Activated B cell treated with CpG ODN at 0.5 μM for 24 hours (primary cell): ENCODE results near the gene YEATS2. TPM values are rescaled to one million over a fixed set of nuclear protein-coding genes. Genes with fewer than 3 reads are reported as not detected.

ENCODE experiments used
- ATAC-seq: fragments of 200-7000 bp; cut with Tn5 transposase; one replicate; pipeline ENCODE4 v1.10.0; 2021; ENCODE audit warnings: low read depth, mild to moderate bottlenecking, moderate library complexity
- CTCF ChIA-PET: fragments of 350-600 bp; sonication (Branson Sonifier 250); formaldehyde crosslinking; loops from one replicate; lab custom pipeline; 2021; ENCODE audit warnings: antibody characterized with exemption; lab: Charles Lee
- POLR2A ChIA-PET: fragments of 350-600 bp; sonication (Branson Sonifier 250); formaldehyde crosslinking; loops from one replicate; lab custom pipeline; 2021; ENCODE audit warnings: antibody characterized with exemption; lab: Charles Lee
- DNase-seq: peaks from one replicate; pipeline ENCODE4 v3.0.0; 2022
- H3K27ac Mint-ChIP-seq: one replicate; pipeline ENCODE4 v1.8.0; 2020; ENCODE audit warnings: mixed read lengths
- H3K27me3 Mint-ChIP-seq: one replicate; pipeline ENCODE4 v1.8.0; 2021; ENCODE audit warnings: mixed read lengths
- H3K36me3 Mint-ChIP-seq: one replicate; pipeline ENCODE4 v1.8.0; 2021; ENCODE audit warnings: low read depth, mixed read lengths
- H3K4me1 Mint-ChIP-seq: one replicate; pipeline ENCODE4 v1.8.0; 2021; ENCODE audit warnings: mixed read lengths
- H3K4me3 Mint-ChIP-seq: one replicate; pipeline ENCODE4 v1.8.0; 2020; ENCODE audit warnings: mild to moderate bottlenecking, mixed read lengths
- H3K9me3 Mint-ChIP-seq: one replicate; pipeline ENCODE4 v1.8.0; 2020; ENCODE audit warnings: mixed read lengths
- intact Hi-C: fragments of 100-400 bp; cut with micrococcal nuclease; formaldehyde crosslinking; loops from one replicate; pipeline ENCODE4 v1.15.1; 2024
- total RNA-seq: library from RNA; stranded (reverse); gene quantifications from 2 replicates; pipeline ENCODE4 v1.2.3, GENCODE V29; 2022
- TF ChIP-seq, protein P1 (sequence below): fragments of 200-600 bp; IDR thresholded peaks from one replicate; pipeline ENCODE4 v1.8.0; 2022; ENCODE audit warnings: antibody characterized with exemption, mild to moderate bottlenecking

YEATS2 gene
- total RNA-seq, 1 donor from 2014 or later: 26.2 TPM

- TF ChIP-seq, protein P1, sequence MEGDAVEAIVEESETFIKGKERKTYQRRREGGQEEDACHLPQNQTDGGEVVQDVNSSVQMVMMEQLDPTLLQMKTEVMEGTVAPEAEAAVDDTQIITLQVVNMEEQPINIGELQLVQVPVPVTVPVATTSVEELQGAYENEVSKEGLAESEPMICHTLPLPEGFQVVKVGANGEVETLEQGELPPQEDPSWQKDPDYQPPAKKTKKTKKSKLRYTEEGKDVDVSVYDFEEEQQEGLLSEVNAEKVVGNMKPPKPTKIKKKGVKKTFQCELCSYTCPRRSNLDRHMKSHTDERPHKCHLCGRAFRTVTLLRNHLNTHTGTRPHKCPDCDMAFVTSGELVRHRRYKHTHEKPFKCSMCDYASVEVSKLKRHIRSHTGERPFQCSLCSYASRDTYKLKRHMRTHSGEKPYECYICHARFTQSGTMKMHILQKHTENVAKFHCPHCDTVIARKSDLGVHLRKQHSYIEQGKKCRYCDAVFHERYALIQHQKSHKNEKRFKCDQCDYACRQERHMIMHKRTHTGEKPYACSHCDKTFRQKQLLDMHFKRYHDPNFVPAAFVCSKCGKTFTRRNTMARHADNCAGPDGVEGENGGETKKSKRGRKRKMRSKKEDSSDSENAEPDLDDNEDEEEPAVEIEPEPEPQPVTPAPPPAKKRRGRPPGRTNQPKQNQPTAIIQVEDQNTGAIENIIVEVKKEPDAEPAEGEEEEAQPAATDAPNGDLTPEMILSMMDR: no peak
- Mint-ChIP-seq H3K4me3 (no peak overlapping the region), H3K36me3 (peaks cover 63% of the 10 kb centered on the region), H3K27ac (no peak overlapping the region), H3K27me3 (no peaks in the 10 kb centered on the region), H3K9me3 (no peaks in the 10 kb centered on the region), H3K4me1 (no peaks in the 10 kb centered on the region)
- ChIA-PET CTCF (no interaction called here), POLR2A (no interaction called here)
- no peak for ATAC-seq
- intact Hi-C loops: no loop called here
- DNase-seq: no peak
These were observed 30.6 kb downstream of the YEATS2 start for GRCh38 chr3:183728204-183728603.

GRCh38 chr3:183730361-183730760, 32.8 kb downstream of the YEATS2 start:
- intact Hi-C loops: no loop called here
- Mint-ChIP-seq H3K4me1 (no peaks in the 10 kb centered on the region), H3K27me3 (no peaks in the 10 kb centered on the region), H3K4me3 (no peak overlapping the region), H3K27ac (no peak overlapping the region), H3K36me3 (peaks cover 75% of the 10 kb centered on the region), H3K9me3 (no peaks in the 10 kb centered on the region)
- ChIA-PET CTCF (no interaction called here), POLR2A (no interaction called here)
- ATAC-seq: no peak
- no peak for DNase-seq
- TF ChIP-seq, protein P1: no peak

DNA sequence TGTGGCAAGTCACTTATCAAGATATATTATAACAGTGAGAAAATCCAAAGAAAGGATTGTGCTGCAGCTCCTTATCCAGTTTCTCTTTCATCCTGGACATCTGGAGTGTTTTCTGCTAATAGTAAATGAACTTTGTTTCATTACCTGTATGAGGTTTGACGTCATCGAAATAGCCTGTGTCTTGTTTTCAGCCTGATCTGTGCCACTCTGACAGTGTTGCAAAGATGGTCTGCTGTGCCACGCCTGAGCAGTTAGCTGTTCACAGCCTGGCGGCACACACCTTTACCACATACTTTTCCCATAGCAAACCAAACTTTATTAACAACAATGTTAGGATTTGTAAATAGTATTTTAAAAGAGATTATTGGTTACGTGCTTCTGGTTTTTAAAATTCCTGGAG, 34.0 kb downstream of the YEATS2 start:
- ChIA-PET CTCF (no interaction called here), POLR2A (no interaction called here)
- H3K27me3 Mint-ChIP-seq: no peaks in the 10 kb centered on the region
- no peak overlapping the region for H3K4me3 Mint-ChIP-seq
- peaks cover 75% of the 10 kb centered on the region for H3K36me3 Mint-ChIP-seq
- DNase-seq: no peak
- no peak overlapping the region for H3K27ac Mint-ChIP-seq
- H3K4me1 Mint-ChIP-seq: no peaks in the 10 kb centered on the region
- TF ChIP-seq, protein P1: no peak
- intact Hi-C loops: no loop called here
- H3K9me3 Mint-ChIP-seq: no peaks in the 10 kb centered on the region
- no peak for ATAC-seq

DNA sequence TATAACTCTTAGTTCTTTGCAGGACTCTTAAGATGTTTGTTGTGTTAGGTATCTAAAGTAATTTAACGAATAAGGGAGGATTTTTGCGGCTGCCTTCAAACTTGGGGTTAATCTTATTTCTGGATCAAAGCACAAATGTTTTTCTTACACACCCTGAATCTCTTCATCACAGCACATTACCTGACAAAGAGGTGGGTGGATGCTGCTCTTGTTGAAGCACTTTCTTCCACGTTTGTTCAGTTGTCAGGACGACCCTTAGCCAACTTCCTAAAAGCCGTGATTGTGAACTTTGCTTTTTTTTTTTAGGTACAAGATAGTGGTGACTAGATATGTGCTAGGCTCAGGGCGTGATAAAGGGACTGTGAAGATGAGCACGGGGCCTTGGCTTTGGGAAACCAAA, 36.0 kb downstream of the YEATS2 start:
- POLR2A ChIA-PET: no interaction called here
- no peaks in the 10 kb centered on the region for H3K4me1 Mint-ChIP-seq
- H3K4me3 Mint-ChIP-seq: no peak overlapping the region
- CTCF ChIA-PET: interaction anchor here (1.1 kb wide), 1 partner anchor 254 kb away, joined by 3 read pairs; no protein-coding TSS in a partner anchor
- DNase-seq (no peak), ATAC-seq (no peak)
- H3K9me3 Mint-ChIP-seq: no peaks in the 10 kb centered on the region
- no peaks in the 10 kb centered on the region for H3K27me3 Mint-ChIP-seq
- no peak overlapping the region for H3K27ac Mint-ChIP-seq
- intact Hi-C loops: no loop called here
- TF ChIP-seq, protein P1: no peak
- H3K36me3 Mint-ChIP-seq: peaks cover 74% of the 10 kb centered on the region

DNA sequence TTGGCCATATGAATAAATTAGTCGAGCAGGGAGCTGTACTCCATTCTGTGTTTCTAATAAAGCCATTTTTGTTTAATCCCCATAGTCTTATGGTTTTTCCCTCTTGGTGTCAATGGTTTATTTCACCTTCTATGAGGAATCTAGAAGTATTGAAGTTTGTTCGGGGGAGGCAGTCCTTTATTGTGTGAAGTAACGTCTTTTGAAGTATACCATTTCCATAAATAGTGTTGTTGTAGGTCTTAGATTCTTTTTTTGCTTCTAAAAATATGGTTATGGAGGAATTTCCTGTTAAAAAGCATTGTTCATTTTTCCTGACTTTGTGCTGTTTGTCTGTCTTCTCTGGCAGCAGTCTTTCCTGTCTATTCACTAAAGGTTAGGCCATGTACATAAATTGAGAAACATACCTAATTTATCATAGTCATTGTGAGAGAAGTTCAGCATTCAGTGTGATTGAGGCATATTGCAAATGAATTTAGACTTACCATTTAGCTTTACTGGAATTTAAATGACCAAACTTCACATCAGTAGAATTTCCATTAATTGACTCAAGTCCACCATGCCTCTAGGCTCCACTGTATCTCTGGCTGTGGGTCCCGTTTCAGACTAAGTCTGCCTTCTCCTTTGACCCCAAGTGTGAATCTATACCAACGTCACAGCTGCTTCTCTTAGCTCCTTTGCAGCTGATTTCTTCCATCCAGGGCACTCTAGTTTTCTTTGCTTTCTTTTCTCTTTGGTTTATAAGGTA, 37.3 kb downstream of the YEATS2 start:
- Mint-ChIP-seq H3K9me3 (no peaks in the 10 kb centered on the region), H3K27ac (no peak overlapping the region), H3K27me3 (no peaks in the 10 kb centered on the region), H3K4me1 (no peaks in the 10 kb centered on the region), H3K36me3 (peaks cover 66% of the 10 kb centered on the region), H3K4me3 (no peak overlapping the region)
- ChIA-PET CTCF (interaction anchor here (0.9 kb wide), 1 partner anchor 31 kb away, joined by 3 read pairs; no protein-coding TSS in a partner anchor), POLR2A (no interaction called here)
- no peak for DNase-seq
- intact Hi-C loops: no loop called here
- no peak for ATAC-seq
- TF ChIP-seq, protein P1: no peak
